Measurements from ENCODE around the gene LRBA. TPM values are rescaled to one million over a fixed set of nuclear protein-coding genes. Genes with fewer than 3 reads are reported as not detected.

The LRBA gene
- total RNA-seq, 2 donors from 2014 or later: 30.9 to 33.7 TPM

DNA sequence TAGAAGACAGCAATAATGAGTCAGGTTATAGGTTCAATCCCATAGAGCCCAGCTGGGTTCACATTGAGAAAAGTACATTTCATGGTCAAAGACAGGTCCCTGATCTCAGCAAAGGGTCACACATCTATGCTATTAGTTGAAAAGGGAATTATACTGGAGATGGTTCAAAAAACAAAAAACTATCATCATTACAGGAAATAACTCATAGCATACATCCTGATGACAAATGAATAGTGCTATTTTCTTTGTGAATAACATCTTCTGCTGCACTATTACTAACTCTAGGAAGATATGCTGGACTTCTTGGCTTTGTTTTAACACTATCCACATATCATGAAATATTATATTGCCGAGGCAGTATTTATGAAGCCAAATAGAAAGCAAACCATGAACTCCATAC, 635.6 kb downstream of the LRBA start:
- Histone ChIP-seq H3K36me3 (no peaks in the 10 kb centered on the region), H3K27ac (no peak overlapping the region), H3K4me1 (ENCODE audit: control insufficient read depth in 1 of 2, low read depth in 2 of 2) (no peaks in the 10 kb centered on the region), H3K27me3 (replicated peaks; ENCODE audit: insufficient read depth) (no peaks in the 10 kb centered on the region), H3K9me3 (no peaks in the 10 kb centered on the region), H3K4me3 (no peak overlapping the region)
- TF ChIP-seq, protein P1, sequence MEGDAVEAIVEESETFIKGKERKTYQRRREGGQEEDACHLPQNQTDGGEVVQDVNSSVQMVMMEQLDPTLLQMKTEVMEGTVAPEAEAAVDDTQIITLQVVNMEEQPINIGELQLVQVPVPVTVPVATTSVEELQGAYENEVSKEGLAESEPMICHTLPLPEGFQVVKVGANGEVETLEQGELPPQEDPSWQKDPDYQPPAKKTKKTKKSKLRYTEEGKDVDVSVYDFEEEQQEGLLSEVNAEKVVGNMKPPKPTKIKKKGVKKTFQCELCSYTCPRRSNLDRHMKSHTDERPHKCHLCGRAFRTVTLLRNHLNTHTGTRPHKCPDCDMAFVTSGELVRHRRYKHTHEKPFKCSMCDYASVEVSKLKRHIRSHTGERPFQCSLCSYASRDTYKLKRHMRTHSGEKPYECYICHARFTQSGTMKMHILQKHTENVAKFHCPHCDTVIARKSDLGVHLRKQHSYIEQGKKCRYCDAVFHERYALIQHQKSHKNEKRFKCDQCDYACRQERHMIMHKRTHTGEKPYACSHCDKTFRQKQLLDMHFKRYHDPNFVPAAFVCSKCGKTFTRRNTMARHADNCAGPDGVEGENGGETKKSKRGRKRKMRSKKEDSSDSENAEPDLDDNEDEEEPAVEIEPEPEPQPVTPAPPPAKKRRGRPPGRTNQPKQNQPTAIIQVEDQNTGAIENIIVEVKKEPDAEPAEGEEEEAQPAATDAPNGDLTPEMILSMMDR (IDR thresholded peaks at IDR 0.05): no peak
- ATAC-seq (ENCODE audit: insufficient number of reproducible peaks, low FRiP score, low read depth) (no peak), DNase-seq (ENCODE audit: low spot score) (no peak)

DNA sequence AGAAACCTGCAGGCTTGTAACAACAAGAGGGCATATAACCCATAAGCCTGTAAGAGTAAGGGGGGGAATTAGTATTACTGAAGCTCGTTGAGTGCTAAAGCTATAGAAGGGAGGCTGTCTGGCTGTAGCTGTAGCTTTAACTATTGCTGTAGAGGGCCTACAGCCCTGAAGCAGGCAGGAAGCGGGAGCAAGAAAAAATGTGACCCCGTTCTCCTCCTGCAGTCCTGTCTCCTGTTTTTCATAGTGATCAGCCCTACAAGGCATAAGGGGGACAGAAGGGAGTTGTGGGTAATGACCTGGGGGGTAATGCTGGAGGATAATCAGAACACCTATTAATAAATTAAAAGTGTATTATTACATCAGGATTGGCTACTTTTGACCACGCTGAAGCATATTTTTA, 640.1 kb downstream of the LRBA start:
- H3K27ac ChIP-seq: no peak overlapping the region
- DNase-seq (ENCODE audit: low spot score): no peak
- H3K9me3 ChIP-seq: no peaks in the 10 kb centered on the region
- no peak overlapping the region for H3K4me3 ChIP-seq
- no peaks in the 10 kb centered on the region for H3K4me1 ChIP-seq (ENCODE audit: control insufficient read depth in 1 of 2, low read depth in 2 of 2)
- TF ChIP-seq, protein P1 (IDR thresholded peaks at IDR 0.05): no peak
- no peaks in the 10 kb centered on the region for H3K36me3 ChIP-seq
- no peak for ATAC-seq (ENCODE audit: insufficient number of reproducible peaks, low FRiP score, low read depth)
- no peaks in the 10 kb centered on the region for H3K27me3 ChIP-seq (replicated peaks; ENCODE audit: insufficient read depth)

DNA sequence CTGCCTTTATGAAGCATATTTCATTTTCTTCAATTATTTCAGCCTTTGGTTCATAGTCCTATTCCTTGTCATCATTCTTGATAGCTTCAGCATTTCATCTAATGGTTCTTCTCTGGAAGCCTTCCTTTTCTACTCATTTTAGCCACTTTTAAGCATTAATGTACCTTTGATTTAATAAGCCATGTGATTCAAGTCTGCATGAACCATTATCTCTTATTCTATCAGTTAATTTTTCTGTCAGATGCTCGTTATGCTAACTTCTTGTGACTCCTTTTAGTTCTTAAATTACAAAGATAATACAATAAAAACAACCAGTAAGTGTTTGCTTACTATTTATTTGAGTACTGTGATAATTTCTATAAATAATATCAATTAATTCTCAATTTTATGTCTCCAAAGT, 643.2 kb downstream of the LRBA start:
- Histone ChIP-seq H3K27ac (no peak overlapping the region), H3K9me3 (no peaks in the 10 kb centered on the region), H3K27me3 (replicated peaks; ENCODE audit: insufficient read depth) (no peaks in the 10 kb centered on the region), H3K36me3 (no peaks in the 10 kb centered on the region), H3K4me1 (ENCODE audit: control insufficient read depth in 1 of 2, low read depth in 2 of 2) (no peaks in the 10 kb centered on the region), H3K4me3 (no peak overlapping the region)
- ATAC-seq (ENCODE audit: insufficient number of reproducible peaks, low FRiP score, low read depth): no peak
- TF ChIP-seq, protein P1 (IDR thresholded peaks at IDR 0.05): no peak
- DNase-seq (ENCODE audit: low spot score): no peak

DNA sequence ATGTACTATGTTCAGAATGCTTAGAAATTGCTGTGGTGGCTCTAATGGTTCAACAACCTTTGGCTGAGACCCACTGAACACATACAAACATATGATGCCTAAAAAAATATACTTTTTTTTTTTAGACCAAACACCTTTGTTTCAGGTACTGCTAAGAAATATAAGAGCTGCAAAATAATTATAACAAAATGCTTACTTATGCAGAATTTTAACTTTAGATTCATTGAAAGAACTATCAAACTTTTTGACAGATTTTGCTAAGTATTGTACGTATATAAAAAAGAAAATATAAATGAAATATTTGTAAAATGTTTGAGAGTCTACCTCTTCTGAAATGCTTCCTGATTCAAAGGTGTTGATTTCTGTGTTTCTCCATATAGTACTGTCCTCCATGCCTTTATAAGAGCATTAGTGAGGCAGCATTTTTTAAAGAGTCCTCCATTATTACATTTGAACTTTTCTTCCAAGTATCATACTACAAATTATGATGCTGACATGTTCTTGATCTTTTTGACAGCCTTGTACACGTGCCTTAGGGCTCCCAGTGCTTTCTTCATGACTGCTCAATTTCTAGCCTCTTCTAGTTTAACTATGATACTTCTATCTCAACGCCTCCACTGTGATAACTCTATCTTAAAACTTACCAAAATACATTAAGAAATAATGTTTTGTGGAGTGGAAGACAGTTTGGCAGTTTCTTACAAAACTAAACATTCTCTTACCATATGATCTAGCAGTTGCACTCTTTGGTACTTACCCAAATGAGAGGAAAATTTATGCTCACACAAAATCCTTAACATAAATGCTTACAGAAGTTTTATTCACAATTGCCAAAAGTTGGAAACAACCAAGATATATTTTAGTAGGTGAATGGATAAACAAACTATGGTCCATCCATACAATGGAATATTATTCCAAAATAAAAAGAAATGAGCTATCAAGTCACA, 645.4 kb downstream of the LRBA start:
- DNase-seq (ENCODE audit: low spot score) (no peak), ATAC-seq (ENCODE audit: insufficient number of reproducible peaks, low FRiP score, low read depth) (no peak)
- Histone ChIP-seq H3K9me3 (no peaks in the 10 kb centered on the region), H3K4me1 (ENCODE audit: control insufficient read depth in 1 of 2, low read depth in 2 of 2) (no peaks in the 10 kb centered on the region), H3K27me3 (replicated peaks; ENCODE audit: insufficient read depth) (no peaks in the 10 kb centered on the region), H3K36me3 (no peaks in the 10 kb centered on the region), H3K4me3 (no peak overlapping the region), H3K27ac (no peak overlapping the region)
- TF ChIP-seq, protein P1 (IDR thresholded peaks at IDR 0.05): no peak

DNA sequence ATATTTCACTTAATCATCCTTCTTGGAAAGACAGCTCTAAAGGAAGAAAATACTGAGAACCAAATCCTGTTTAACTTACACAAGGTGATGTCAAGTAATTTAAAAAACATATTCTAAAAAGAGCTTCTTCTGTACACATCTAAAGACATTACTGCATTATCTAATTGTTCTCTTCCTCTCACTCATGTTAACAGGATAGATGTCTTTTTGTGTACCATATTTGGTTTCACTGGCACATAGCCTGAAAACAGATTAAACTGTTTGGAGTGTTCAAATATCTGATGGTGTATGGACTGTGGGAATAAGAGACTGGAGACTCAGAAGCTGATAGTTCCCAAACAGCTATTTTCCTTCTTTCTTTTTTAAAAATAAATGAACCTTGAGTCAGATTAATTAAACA, 646.4 kb downstream of the LRBA start:
- no peak for DNase-seq (ENCODE audit: low spot score)

More for the DNA sequence above, 646.4 kb downstream of the LRBA start:
- Histone ChIP-seq H3K36me3 (no peaks in the 10 kb centered on the region), H3K9me3 (no peaks in the 10 kb centered on the region), H3K27me3 (replicated peaks; ENCODE audit: insufficient read depth) (no peaks in the 10 kb centered on the region), H3K4me3 (no peak overlapping the region), H3K4me1 (ENCODE audit: control insufficient read depth in 1 of 2, low read depth in 2 of 2) (no peaks in the 10 kb centered on the region), H3K27ac (no peak overlapping the region)
- no peak for ATAC-seq (ENCODE audit: insufficient number of reproducible peaks, low FRiP score, low read depth)
- TF ChIP-seq, protein P1 (IDR thresholded peaks at IDR 0.05): no peak

Measured in thoracic aorta (tissue), 2 donors.